Prostate gland (tissue), 2 donors: ENCODE measurements around the gene SECTM1. TPM values are rescaled to one million over a fixed set of nuclear protein-coding genes. Genes with fewer than 3 reads are reported as not detected.
"Not testable (repeated sequence)": the region's sequence is repeated elsewhere in the genome, so short reads cannot be mapped to it uniquely, and the experiment has no call there.

Experiments used
- DNase-seq: peaks from one replicate; pipeline ENCODE4 v3.0.0-alpha.2; 2019; ENCODE audit warnings: low spot score
- H3K27ac ChIP-seq, 2 donors: fragments of 200-600 bp; sonication (generic); 2 replicates each; pipeline ENCODE4 v1.5.1; 2017 to 2019
- H3K27me3 ChIP-seq: fragments of 200-600 bp; sonication (generic); replicated peaks from 2 replicates; pipeline ENCODE4 v1.5.1; 2019; ENCODE audit not compliant: insufficient read depth
- H3K36me3 ChIP-seq, 2 donors: fragments of 200-600 bp; sonication (generic); 1 replicate in 1 of 2; 2 replicates in 1 of 2; pipeline versions ENCODE4 v1.5.1 to v1.8.1; 2017 to 2019
- H3K4me1 ChIP-seq: fragments of 200-600 bp; sonication (generic); replicated peaks from 2 replicates; pipeline ENCODE4 v1.5.1; 2019
- H3K4me3 ChIP-seq, 2 donors: fragments of 200-600 bp; sonication (generic); 2 replicates each; pipeline ENCODE4 v1.5.1; 2017 to 2019
- H3K9me3 ChIP-seq: fragments of 200-600 bp; sonication (generic); 2 replicates; pipeline ENCODE4 v1.5.1; 2017
- POLR2A ChIP-seq: fragments of 450-650 bp; IDR thresholded peaks from one replicate; pipeline ENCODE4 v1.6.1; 2016; ENCODE audit warnings: antibody characterized with exemption, mild to moderate bottlenecking
- POLR2AphosphoS5 ChIP-seq: sonication (generic); formaldehyde crosslinking; IDR thresholded peaks from one replicate; pipeline ENCODE4 v1.6.1; 2017; ENCODE audit warnings: antibody characterized with exemption
- WGBS: methylation state at CpG from one replicate; pipeline ENCODE4 v1.1.5; 2018; 5-methylcytosine and 5-hydroxymethylcytosine counted together
- intact Hi-C: fragments of 100-400 bp; cut with DNase I; formaldehyde crosslinking; loops from one replicate; pipeline ENCODE4 v1.14.2; 2022
- total RNA-seq, 2 donors: library from RNA; depleted of rRNA; stranded (reverse); fragments of >200 nt; gene quantifications; one replicate each; pipeline ENCODE4 v1.1.0, GENCODE V29; 2016
- TF ChIP-seq, protein P1 (sequence below), 4 experiments: fragments of 200-600 bp in 2 of 4; fragments of 450-650 bp in 2 of 4; sonication (generic) in 2 of 4; IDR thresholded peaks; 1 replicate in 3 of 4; 2 replicates in 1 of 4; pipeline ENCODE4 v1.5.1; 2016 to 2019; ENCODE audit warnings: antibody characterized with exemption in 4 of 4, mild to moderate bottlenecking in 2 of 4, moderate library complexity in 2 of 4

SECTM1 gene
- total RNA-seq, 2 donors from 2014 or later = 9.0 to 12.5 TPM

DNA sequence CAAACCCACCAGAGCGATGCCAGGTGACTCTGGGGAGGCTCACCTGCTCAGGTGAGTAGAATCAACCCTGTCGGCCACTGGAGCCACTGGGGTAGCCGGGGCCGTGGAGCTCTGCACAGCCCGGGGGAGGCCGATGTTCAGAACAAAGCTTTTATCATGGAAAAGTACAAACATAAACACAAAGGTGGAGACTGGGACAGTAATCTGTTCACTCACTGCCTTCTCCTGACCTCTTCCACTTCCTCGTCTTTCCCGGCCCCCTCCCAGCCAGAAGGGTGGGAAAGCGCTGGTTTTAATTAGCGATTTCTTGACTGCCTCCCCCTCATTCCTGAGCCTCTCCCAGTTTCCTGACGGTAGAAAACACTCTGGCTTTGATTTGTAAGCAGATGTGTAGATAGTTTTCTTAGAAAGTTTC lies 15.7 kb upstream of the SECTM1 start:
- Histone ChIP-seq H3K9me3 (no peaks in the 10 kb centered on the region), H3K36me3 (no peaks in the 10 kb centered on the region), H3K27me3 (no peaks in the 10 kb centered on the region), H3K4me1 (no peaks in the 10 kb centered on the region), H3K4me3 (no peak overlapping the region), H3K27ac (no peak overlapping the region)
- DNase-seq = no peak
- TF ChIP-seq, protein P1, sequence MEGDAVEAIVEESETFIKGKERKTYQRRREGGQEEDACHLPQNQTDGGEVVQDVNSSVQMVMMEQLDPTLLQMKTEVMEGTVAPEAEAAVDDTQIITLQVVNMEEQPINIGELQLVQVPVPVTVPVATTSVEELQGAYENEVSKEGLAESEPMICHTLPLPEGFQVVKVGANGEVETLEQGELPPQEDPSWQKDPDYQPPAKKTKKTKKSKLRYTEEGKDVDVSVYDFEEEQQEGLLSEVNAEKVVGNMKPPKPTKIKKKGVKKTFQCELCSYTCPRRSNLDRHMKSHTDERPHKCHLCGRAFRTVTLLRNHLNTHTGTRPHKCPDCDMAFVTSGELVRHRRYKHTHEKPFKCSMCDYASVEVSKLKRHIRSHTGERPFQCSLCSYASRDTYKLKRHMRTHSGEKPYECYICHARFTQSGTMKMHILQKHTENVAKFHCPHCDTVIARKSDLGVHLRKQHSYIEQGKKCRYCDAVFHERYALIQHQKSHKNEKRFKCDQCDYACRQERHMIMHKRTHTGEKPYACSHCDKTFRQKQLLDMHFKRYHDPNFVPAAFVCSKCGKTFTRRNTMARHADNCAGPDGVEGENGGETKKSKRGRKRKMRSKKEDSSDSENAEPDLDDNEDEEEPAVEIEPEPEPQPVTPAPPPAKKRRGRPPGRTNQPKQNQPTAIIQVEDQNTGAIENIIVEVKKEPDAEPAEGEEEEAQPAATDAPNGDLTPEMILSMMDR (IDR thresholded peaks at IDR 0.05) = no peak
- no peak for TF ChIP-seq POLR2A
- no peak for TF ChIP-seq POLR2AphosphoS5
- WGBS = 44% methylated on average over 11 of the region's 11 CpGs
- intact Hi-C loops = no loop called here

DNA sequence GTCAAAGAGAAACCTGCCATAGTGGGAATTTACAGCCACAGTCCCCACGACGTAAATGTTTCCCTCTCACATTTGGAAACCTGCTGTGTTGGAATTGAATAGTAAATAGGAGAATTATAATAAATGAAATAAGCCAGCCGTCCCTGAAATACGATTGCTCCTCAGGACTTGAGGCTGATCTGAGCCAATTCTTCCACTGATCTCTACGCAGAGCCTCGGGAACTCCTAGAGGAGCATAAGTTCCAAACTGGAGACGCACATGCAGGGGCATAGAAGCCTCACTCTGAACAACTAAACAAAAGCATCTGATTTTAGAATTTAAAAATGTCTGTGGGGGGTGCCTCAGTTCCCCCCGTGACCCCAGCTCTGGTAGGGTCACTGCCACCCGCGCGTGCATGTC lies 15.3 kb upstream of the SECTM1 start:
- H3K4me3 ChIP-seq = no peak overlapping the region
- 66% methylated on average over 11 of the region's 11 CpGs for WGBS

DNA sequence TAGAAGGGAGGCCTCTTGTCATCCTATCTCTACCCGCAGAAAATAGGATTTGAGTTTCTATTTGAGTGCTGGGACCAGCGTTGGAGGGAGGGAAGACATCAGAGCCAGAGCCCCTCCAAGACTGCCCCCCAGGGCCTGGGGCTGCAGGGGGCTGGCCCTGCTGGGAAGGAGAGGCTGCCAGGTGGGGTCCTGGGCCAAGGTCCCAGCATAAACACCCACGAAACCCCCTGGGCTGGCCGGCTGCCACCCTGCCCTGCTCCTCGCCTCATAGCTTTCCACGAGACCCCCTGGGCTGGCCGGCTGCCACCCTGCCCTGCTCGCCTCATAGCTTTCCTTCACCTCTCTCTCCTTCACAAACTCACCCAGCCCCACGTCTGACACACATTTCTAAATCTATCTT lies 14.9 kb upstream of the SECTM1 start:
- Histone ChIP-seq H3K4me3 (no peak overlapping the region), H3K27ac (no peak overlapping the region), H3K36me3 (no peaks in the 10 kb centered on the region), H3K27me3 (no peaks in the 10 kb centered on the region), H3K4me1 (no peaks in the 10 kb centered on the region), H3K9me3 (no peaks in the 10 kb centered on the region)
- no peak for TF ChIP-seq POLR2A
- TF ChIP-seq POLR2AphosphoS5 = no peak
- TF ChIP-seq, protein P1 (IDR thresholded peaks at IDR 0.05) = no peak
- DNase-seq = no peak
- intact Hi-C loops = no loop called here
- WGBS = 74% methylated on average over 9 of the region's 9 CpGs

More for the DNA sequence above, 15.3 kb upstream of the SECTM1 start:
- intact Hi-C loops = no loop called here
- Histone ChIP-seq H3K27ac (no peak overlapping the region), H3K9me3 (no peaks in the 10 kb centered on the region), H3K27me3 (no peaks in the 10 kb centered on the region), H3K4me1 (no peaks in the 10 kb centered on the region), H3K36me3 (no peaks in the 10 kb centered on the region)
- no peak for DNase-seq
- TF ChIP-seq POLR2A (no peak), POLR2AphosphoS5 (no peak)
- TF ChIP-seq, protein P1 (IDR thresholded peaks at IDR 0.05) = no peak

DNA sequence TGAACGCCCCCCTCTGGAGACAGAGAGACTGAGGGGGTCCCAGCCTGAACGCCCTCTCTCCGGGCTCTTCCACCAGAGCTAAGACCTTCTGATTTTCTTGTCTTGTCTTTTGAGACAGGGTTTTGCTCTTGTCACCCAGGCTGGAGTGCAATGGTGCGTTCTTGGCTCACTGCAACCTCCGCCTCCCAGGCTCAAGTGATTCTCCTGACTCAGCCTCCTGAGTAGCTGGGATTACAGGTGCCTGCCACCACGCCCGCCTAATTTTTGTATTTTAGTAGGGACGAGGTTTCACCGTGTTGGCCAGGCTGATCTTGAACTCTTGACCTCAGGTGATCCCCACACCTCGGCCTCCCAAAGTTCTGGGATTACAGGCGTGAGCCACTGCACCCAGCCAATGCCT lies 14.4 kb upstream of the SECTM1 start:
- H3K9me3 ChIP-seq, H3K27ac ChIP-seq, H3K4me3 ChIP-seq, intact Hi-C loops, H3K4me1 ChIP-seq, H3K27me3 ChIP-seq, H3K36me3 ChIP-seq, DNase-seq: not testable (repeated sequence)
- 86% methylated on average over 11 of the region's 11 CpGs for WGBS

DNA sequence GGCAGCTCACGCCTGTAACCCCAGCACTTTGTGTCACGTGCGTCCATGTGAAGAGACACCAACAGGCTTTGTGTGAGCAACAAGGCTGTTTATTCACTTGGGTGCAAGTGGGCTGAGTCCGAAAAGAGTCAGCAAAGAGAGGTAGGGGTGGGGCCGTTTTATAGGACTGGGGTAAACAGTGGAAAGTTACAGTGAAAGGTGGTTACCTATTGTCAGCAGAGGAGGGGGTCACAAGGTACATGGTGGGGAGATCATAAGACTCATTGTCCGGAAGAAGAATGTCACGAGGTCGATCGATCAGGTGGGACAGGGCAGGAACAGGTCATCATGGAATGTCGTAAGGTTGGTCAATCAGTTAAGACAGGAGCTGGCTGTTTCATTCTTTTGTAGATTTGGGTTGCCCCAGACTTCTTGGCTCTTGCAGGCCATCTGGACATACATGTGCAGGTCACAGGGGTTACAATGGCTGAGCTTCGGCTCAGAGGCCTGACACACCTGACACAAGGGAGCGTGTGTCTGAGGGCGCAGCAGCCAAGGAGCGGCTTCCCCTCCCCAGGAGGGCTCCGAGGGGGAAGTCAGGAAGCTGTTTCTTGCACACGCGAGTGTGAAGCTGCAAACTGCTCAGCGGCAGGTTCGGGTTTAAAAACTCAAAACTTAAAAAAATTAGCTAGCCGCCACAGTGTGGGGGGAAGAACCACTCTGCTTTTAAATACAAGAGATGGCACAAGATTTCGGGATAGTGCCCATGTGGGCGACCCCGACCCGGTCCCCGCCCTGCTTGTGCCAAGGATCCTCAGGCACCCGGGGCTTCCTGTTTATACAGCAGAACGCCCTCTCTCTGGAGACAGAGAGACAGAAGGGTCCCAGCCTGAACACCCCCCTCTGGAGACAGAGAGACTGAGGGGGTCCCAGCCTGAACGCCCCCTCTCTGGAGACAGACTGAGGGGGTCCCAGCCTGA lies 13.1 kb upstream of the SECTM1 start:
- WGBS = 69% methylated on average over 28 of the region's 28 CpGs

More for the DNA sequence above, 13.1 kb upstream of the SECTM1 start:
- Histone ChIP-seq H3K36me3 (no peaks in the 10 kb centered on the region), H3K27me3 (no peaks in the 10 kb centered on the region), H3K4me1 (no peaks in the 10 kb centered on the region), H3K9me3 (no peaks in the 10 kb centered on the region), H3K4me3 (no peak overlapping the region), H3K27ac (no peak overlapping the region)
- DNase-seq = no peak
- intact Hi-C loops = no loop called here
- TF ChIP-seq, protein P1 (IDR thresholded peaks at IDR 0.05) = no peak
- TF ChIP-seq POLR2A (no peak), POLR2AphosphoS5 (peak; percentile 23)
